Fibroblast of villous mesenchyme (primary cell): ENCODE data around the gene SEZ6L2. TPM values are rescaled to one million over a fixed set of nuclear protein-coding genes. Genes with fewer than 3 reads are reported as not detected.
"Not testable (repeated sequence)": the region's sequence is repeated elsewhere in the genome, so short reads cannot be mapped to it uniquely, and the experiment has no call there.

Experiments
- DNase-seq: peaks from one replicate; pipeline ENCODE4 v3.0.0-alpha.2; 2010; ENCODE audit warnings: low read depth
- H3K4me3 ChIP-seq: 2 replicates; pipeline ENCODE4 v1.5.1; 2011; ENCODE audit warnings: low read depth, mild to moderate bottlenecking, low read length
- total RNA-seq: library from RNA; depleted of rRNA; stranded (reverse); fragments of >200 nt; gene quantifications from 2 replicates; pipeline ENCODE4 v1.2.3, GENCODE V29; 2012
- TF ChIP-seq, protein P1 (sequence below): IDR thresholded peaks from 2 replicates; pipeline ENCODE4 v1.5.1; 2012; ENCODE audit warnings: low read depth, mild to moderate bottlenecking, low read length; ENCODE audit not compliant: insufficient read depth

The SEZ6L2 gene
- total RNA-seq, 1 donor, result 4.7 TPM

DNA sequence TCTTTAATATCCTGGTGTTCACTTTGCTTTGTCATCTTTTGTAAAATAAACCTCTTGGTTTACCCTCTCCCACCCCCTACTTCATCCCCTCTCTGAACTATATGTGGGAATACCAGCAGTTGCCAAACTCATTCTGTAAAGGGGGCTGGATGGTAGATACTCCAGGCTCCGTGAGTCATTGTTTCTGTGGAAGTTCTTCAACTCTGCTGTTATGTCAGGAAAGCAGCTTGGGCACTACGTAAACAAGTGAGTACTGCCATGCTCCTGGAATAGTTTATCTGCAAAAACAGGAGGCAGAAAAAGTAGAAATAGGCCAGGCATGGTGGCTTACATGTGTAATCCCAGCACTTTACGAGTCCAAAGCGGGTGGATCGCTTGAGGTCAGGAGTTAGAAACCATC is 61.5 kb downstream of the SEZ6L2 start:
- DNase-seq, result no peak
- TF ChIP-seq, protein P1, sequence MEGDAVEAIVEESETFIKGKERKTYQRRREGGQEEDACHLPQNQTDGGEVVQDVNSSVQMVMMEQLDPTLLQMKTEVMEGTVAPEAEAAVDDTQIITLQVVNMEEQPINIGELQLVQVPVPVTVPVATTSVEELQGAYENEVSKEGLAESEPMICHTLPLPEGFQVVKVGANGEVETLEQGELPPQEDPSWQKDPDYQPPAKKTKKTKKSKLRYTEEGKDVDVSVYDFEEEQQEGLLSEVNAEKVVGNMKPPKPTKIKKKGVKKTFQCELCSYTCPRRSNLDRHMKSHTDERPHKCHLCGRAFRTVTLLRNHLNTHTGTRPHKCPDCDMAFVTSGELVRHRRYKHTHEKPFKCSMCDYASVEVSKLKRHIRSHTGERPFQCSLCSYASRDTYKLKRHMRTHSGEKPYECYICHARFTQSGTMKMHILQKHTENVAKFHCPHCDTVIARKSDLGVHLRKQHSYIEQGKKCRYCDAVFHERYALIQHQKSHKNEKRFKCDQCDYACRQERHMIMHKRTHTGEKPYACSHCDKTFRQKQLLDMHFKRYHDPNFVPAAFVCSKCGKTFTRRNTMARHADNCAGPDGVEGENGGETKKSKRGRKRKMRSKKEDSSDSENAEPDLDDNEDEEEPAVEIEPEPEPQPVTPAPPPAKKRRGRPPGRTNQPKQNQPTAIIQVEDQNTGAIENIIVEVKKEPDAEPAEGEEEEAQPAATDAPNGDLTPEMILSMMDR, result no peak
- H3K4me3 ChIP-seq, result no peak overlapping the region

DNA sequence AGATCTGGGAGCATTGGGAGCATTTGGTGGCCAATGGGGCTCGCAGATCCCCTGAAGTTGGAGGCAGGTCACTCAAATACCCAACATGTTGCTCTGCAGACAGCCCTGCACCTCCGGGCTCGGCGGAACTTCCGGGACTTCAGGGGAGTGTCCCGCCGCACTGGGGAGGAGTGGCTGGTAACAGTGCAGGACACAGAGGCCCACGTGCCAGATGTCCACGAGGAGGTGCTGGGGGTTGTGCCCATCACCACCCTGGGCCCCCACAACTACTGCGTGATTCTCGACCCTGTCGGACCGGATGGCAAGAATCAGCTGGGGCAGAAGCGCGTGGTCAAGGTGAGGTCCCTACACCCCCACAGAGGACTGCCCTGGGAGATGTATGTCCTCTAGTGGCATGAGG is 62.7 kb downstream of the SEZ6L2 start:
- H3K4me3 ChIP-seq, result no peak overlapping the region
- DNase-seq, result no peak
- TF ChIP-seq, protein P1, result no peak

DNA sequence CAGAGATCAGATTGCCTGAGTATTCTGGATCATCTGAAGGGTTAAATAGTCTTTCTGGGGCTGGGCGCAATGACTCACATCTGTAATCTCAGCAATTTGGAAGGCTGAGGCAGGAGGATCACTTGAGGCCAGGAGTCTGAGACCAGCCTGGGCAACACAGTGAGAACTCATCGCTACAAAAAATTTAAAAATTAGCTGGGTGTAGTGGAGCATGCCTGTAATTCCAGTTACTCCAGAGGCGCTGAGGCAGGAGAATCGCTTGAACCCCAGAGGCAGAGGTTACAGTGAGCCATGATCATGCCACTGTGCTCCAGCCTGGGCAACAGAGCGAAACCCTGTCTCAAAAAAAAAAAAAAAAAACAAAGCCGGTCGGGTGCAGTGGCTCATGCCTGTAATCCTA is 63.4 kb downstream of the SEZ6L2 start:
- TF ChIP-seq, protein P1, result no peak
- no peak for DNase-seq
- no peak overlapping the region for H3K4me3 ChIP-seq

DNA sequence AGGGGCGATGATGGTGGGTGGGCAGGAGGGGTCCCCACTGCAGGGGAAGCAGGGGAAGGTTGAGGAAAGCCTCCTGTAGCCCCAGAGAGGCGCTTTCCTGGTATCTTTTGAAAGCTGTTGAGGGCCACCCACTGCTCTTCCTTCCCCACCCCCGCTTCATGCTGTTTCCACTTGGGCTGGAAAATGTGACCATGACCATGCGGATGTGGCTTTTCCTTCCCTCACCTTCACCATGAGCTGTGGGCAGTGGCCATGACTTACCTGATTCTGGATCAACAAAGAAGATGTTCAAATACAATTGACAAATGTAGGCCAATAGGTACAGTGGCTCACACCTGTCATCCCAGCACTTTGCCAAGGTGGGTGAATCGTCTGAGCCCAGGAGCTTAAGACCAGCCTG is 65.3 kb downstream of the SEZ6L2 start:
- TF ChIP-seq, protein P1, result no peak
- H3K4me3 ChIP-seq, result no peak overlapping the region
- no peak for DNase-seq

DNA sequence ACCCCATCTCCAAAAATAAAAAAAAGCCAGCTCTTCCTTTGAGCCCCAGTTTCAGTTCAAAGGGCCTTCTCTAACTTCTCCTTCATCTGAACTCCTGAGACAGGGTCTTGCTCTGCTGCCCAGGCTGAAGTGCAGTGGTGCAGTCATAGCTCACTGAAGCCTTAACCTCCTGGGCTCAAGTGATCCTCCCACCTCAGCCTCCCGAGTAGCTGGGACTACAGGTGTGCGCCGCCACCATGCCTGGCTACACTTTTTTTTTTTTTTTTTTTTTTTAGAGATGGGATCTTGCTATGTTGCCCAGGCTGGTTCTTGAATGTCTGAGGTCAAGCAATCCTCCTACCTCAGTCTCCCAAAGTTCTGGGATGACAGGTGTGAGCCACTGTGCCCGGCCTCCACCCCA is 66.1 kb downstream of the SEZ6L2 start:
- not testable (repeated sequence) for DNase-seq, H3K4me3 ChIP-seq

DNA sequence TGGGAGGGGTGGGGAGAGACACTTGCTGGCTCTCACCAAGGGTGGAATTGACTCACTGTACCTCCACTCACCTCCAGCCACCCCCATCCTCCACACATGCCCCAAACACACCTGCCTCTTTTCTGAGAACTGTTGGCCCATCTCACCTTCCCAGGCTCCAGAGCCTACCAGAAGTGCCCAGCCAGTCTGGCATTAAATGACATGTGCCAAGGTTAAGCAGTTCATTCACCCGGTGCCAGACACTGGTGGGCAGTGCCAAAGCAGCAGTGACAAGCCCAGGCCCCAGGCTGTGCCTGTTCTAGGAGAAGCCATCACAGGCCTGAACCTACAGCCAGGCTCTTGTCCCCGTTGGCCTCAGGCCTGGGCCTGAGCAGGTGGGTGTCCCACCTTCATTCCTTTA is 67.9 kb downstream of the SEZ6L2 start:
- DNase-seq, result no peak
- no peak overlapping the region for H3K4me3 ChIP-seq
- TF ChIP-seq, protein P1, result no peak

DNA sequence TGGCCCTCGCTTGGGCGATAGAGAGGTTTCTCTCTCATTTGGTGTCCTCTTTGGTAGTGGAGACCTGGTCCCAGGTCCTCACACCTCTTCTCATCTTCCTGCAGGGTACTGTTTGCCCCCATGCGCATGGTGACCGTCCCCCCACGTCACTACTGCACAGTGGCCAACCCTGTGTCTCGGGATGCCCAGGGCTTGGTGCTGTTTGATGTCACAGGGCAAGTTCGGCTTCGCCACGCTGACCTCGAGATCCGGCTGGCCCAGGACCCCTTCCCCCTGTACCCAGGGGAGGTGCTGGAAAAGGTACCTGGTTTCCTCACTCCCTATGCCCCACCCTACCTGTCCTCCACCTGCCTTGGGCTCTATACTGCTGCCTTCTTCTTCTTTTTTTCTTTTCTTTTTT is 68.6 kb downstream of the SEZ6L2 start:
- no peak for DNase-seq
- TF ChIP-seq, protein P1, result no peak
- H3K4me3 ChIP-seq, result no peak overlapping the region
